HEK293 (cell line): ENCODE data around the gene MDGA2.

Experiments used
- CTCF ChIA-PET: fragments of 350-600 bp; formaldehyde crosslinking; extraction: SDS; loops from one replicate; lab custom pipeline; 2021; ENCODE audit warnings: antibody characterized with exemption; lab: Yijun Ruan, JAX
- POLR2A ChIA-PET: fragments of 300-600 bp; formaldehyde crosslinking; extraction: SDS; loops from one replicate; lab custom pipeline; 2020; ENCODE audit warnings: antibody characterized with exemption, inconsistent platforms; lab: Yijun Ruan, JAX
- H3K27ac ChIP-seq: fragments of 200-500 bp; sonication (Bioruptor generic); 2 replicates; pipeline ENCODE4 v1.5.1; 2014; ENCODE audit warnings: low read depth, low read length, control low read depth, inconsistent platforms; ENCODE audit errors: extremely low read depth
- H3K36me3 ChIP-seq, 2 experiments: fragments of 200-500 bp in 1 of 2; sonication (Bioruptor generic) in 1 of 2; 1 replicate in 1 of 2; 2 replicates in 1 of 2; pipeline ENCODE4 v1.5.1; 2014 to 2017; ENCODE audit warnings: inconsistent platforms in 2 of 2, low read length in 2 of 2; ENCODE audit not compliant: control insufficient read depth in 2 of 2, insufficient read depth in 1 of 2
- H3K4me1 ChIP-seq: fragments of 200-500 bp; sonication (Bioruptor generic); 2 replicates; pipeline ENCODE4 v1.5.1; 2014; ENCODE audit warnings: mild to moderate bottlenecking, low read length, inconsistent platforms; ENCODE audit not compliant: control insufficient read depth, insufficient read depth
- H3K4me3 ChIP-seq: 2 replicates; pipeline ENCODE4 v1.5.1; 2011; ENCODE audit warnings: low read depth, mild to moderate bottlenecking, control low read depth, low read length, moderate library complexity
- H3K9me3 ChIP-seq: fragments of 200-500 bp; sonication (Bioruptor generic); 2 replicates; pipeline ENCODE4 v1.5.1; 2014; ENCODE audit warnings: low read depth, low read length, inconsistent platforms; ENCODE audit not compliant: control insufficient read depth, insufficient read depth
- BCL6B ChIP-seq: fragments of 450-650 bp; formaldehyde crosslinking; IDR thresholded peaks from 2 replicates; pipeline ENCODE4 v1.5.1; 2017; ENCODE audit warnings: missing biosample characterization, missing genetic modification characterization
- GLI2 ChIP-seq: fragments of 450-650 bp; formaldehyde crosslinking; IDR thresholded peaks from 2 replicates; pipeline ENCODE4; 2017; ENCODE audit warnings: missing biosample characterization, missing genetic modification characterization, low read depth, borderline replicate concordance
- GLIS2 ChIP-seq: fragments of 450-650 bp; formaldehyde crosslinking; IDR thresholded peaks from 2 replicates; pipeline ENCODE4 v1.5.1; 2016; ENCODE audit warnings: missing biosample characterization, missing genetic modification characterization
- PATZ1 ChIP-seq: fragments of 450-650 bp; formaldehyde crosslinking; IDR thresholded peaks from 2 replicates; pipeline ENCODE4 v1.5.1; 2016; ENCODE audit warnings: missing biosample characterization, missing genetic modification characterization
- PBX3 ChIP-seq: sonication (generic); formaldehyde crosslinking; IDR thresholded peaks from 2 replicates; pipeline ENCODE4 v1.8.1; 2022; ENCODE audit warnings: mild to moderate bottlenecking, moderate library complexity, missing genetic modification reagents
- PRDM4 ChIP-seq: fragments of 450-650 bp; formaldehyde crosslinking; IDR thresholded peaks from 2 replicates; pipeline ENCODE4 v1.5.1; 2017; ENCODE audit warnings: missing biosample characterization, missing genetic modification characterization
- TCF7L2 ChIP-seq: IDR thresholded peaks from 2 replicates; pipeline ENCODE4 v1.6.1; 2011; ENCODE audit warnings: low read depth, mild to moderate bottlenecking, inconsistent platforms, low read length, moderate library complexity, borderline replicate concordance
- ZBTB6 ChIP-seq: fragments of 450-650 bp; formaldehyde crosslinking; IDR thresholded peaks from 2 replicates; pipeline ENCODE4 v1.5.1; 2017; ENCODE audit warnings: missing biosample characterization, missing genetic modification characterization
- ZNF132 ChIP-seq: fragments of 450-650 bp; formaldehyde crosslinking; IDR thresholded peaks from 2 replicates; pipeline ENCODE4 v1.5.1; 2017; ENCODE audit warnings: missing biosample characterization, missing genetic modification characterization, borderline replicate concordance
- ZNF280D ChIP-seq: fragments of 450-650 bp; formaldehyde crosslinking; IDR thresholded peaks from 2 replicates; pipeline ENCODE4 v1.5.1; 2016; ENCODE audit warnings: missing biosample characterization, missing genetic modification characterization
- ZNF404 ChIP-seq: fragments of 450-650 bp; formaldehyde crosslinking; IDR thresholded peaks from 2 replicates; pipeline ENCODE4 v1.5.1; 2017; ENCODE audit warnings: missing biosample characterization, missing genetic modification characterization
- ZNF501 ChIP-seq: fragments of 450-650 bp; formaldehyde crosslinking; IDR thresholded peaks from 2 replicates; pipeline ENCODE4 v1.5.1; 2016; ENCODE audit warnings: missing biosample characterization, missing genetic modification characterization
- ZNF645 ChIP-seq: fragments of 450-650 bp; formaldehyde crosslinking; IDR thresholded peaks from 2 replicates; pipeline ENCODE4; 2016; ENCODE audit warnings: missing biosample characterization, missing genetic modification characterization

The MDGA2 gene

GRCh38 chr14:47596232-47596631, 79.2 kb downstream of the MDGA2 start:
- TF ChIP-seq ZBTB6: no peak
- TF ChIP-seq ZNF404 (tag by site-specific recombination): no peak
- TF ChIP-seq ZNF501 (tag by site-specific recombination): no peak
- TF ChIP-seq TCF7L2: no peak
- no peak for TF ChIP-seq GLI2 (tag by site-specific recombination)
- no peak for TF ChIP-seq PRDM4
- no peak for TF ChIP-seq PBX3 (CRISPR knock-in tag)
- no peak for TF ChIP-seq ZNF132 (tag by site-specific recombination)
- TF ChIP-seq ZNF645 (tag by site-specific recombination): no peak
- no peak for TF ChIP-seq BCL6B (tag by site-specific recombination)
- no peak for TF ChIP-seq PATZ1 (tag by site-specific recombination)
- TF ChIP-seq GLIS2 (tag by site-specific recombination): no peak
- TF ChIP-seq ZNF280D (tag by site-specific recombination): no peak
- ChIA-PET POLR2A (no interaction called here), CTCF (no interaction called here)
- Histone ChIP-seq H3K9me3 (no peaks in the 10 kb centered on the region), H3K4me3 (no peak overlapping the region), H3K27ac (no peak overlapping the region), H3K36me3 (no peaks in the 10 kb centered on the region), H3K4me1 (no peaks in the 10 kb centered on the region)
